ENCODE results near the gene PGM3. TPM values are rescaled to one million over a fixed set of nuclear protein-coding genes. Genes with fewer than 3 reads are reported as not detected.

The PGM3 gene
- total and polyA plus RNA-seq, 2 donors (not counting 1 experiment from before 2014, with no cell fraction given), result 6.9 to 24.5 TPM

GRCh38 chr6:83155794-83156193, 37.3 kb downstream of the PGM3 start:
- Histone ChIP-seq H3K27me3 (replicated peaks in 1 of 4; ENCODE audit: control extremely low read depth in 1 of 4, control insufficient read depth in 3 of 4, insufficient read depth in 4 of 4, low read length in 3 of 4) (no peaks in the 10 kb centered on the region), H3K9me3 (ENCODE audit: control extremely low read depth in 1 of 3, control insufficient read depth in 2 of 3, insufficient read depth in 1 of 3, low read length in 2 of 3) (no peaks in the 10 kb centered on the region), H4K20me1 (ENCODE audit: control insufficient read depth, insufficient read depth, low read length, poor library complexity, severe bottlenecking) (no peaks in the 10 kb centered on the region), H3K27ac (ENCODE audit: low read length in 2 of 2) (no peak overlapping the region), H3K4me3 (ENCODE audit: control extremely low read depth in 1 of 5, extremely low read depth in 1 of 5, insufficient read depth in 1 of 5, low read depth in 2 of 5, low read length in 4 of 5) (no peak overlapping the region), H3K79me2 (ENCODE audit: control insufficient read depth, insufficient read depth, low read length) (no peaks in the 10 kb centered on the region), H3K4me2 (replicated peaks; ENCODE audit: low read depth, low read length, poor library complexity, severe bottlenecking) (no peak overlapping the region), H2AFZ (ENCODE audit: insufficient read depth, low read depth, low read length, poor library complexity, severe bottlenecking) (no peak overlapping the region), H3K9ac (ENCODE audit: low read length) (no peak overlapping the region), H3K36me3 (replicated peaks in 1 of 2; ENCODE audit: control extremely low read depth in 1 of 2, control insufficient read depth in 1 of 2, extremely low read depth in 1 of 2, insufficient read depth in 2 of 2, low read length in 1 of 2) (peaks cover 17 to 37% of the 10 kb centered on the region in 2 experiments), H3K4me1 (ENCODE audit: control insufficient read depth in 2 of 2, insufficient read depth in 2 of 2, low read length in 2 of 2) (no peaks in the 10 kb centered on the region)
- TF ChIP-seq EZH2 (IDR thresholded peaks at IDR 0.05; ENCODE audit: borderline replicate concordance, insufficient read depth, low read depth, low read length, poor library complexity, severe bottlenecking) (no peak), CTCF (IDR thresholded peaks at IDR 0.05) (no peak)
- H3K27me3 Mint-ChIP-seq, result no peaks in the 10 kb centered on the region
- ChIA-PET CTCF (interaction anchor here (1.2 to 1.3 kb wide), 2 partner anchors 10 to 90 kb away, joined by 3 read pairs; no protein-coding TSS in a partner anchor), POLR2A (no interaction called here)
- WGBS (ENCODE audit: insufficient coverage), result 100% methylated on average over 1 of the region's 2 CpGs
- no peak overlapping the region for H3K4me3 Mint-ChIP-seq
- no peak overlapping the region for H3K27ac Mint-ChIP-seq
- intact Hi-C loops (cut with micrococcal nuclease), result no loop called here
- DNase-seq, result no peak
- no peaks in the 10 kb centered on the region for H3K4me1 Mint-ChIP-seq
- no peaks in the 10 kb centered on the region for H3K9me3 Mint-ChIP-seq (ENCODE audit: insufficient read depth)
- no peak for ATAC-seq (ENCODE audit: low read depth)

- ChIA-PET POLR2A (no interaction called here), CTCF (no interaction called here)
- no peak for TF ChIP-seq CTCF (IDR thresholded peaks at IDR 0.05)
- TF ChIP-seq EZH2 (IDR thresholded peaks at IDR 0.05; ENCODE audit: borderline replicate concordance, insufficient read depth, low read depth, low read length, poor library complexity, severe bottlenecking), result no peak
- no peaks in the 10 kb centered on the region for H3K27me3 ChIP-seq (replicated peaks in 1 of 4; ENCODE audit: control extremely low read depth in 1 of 4, control insufficient read depth in 3 of 4, insufficient read depth in 4 of 4, low read length in 3 of 4)
- no peaks in the 10 kb centered on the region for H3K9me3 ChIP-seq (ENCODE audit: control extremely low read depth in 1 of 3, control insufficient read depth in 2 of 3, insufficient read depth in 1 of 3, low read length in 2 of 3)
- H3K27ac ChIP-seq (ENCODE audit: low read length in 2 of 2), result no peak overlapping the region
- Mint-ChIP-seq H3K27me3 (no peaks in the 10 kb centered on the region), H3K27ac (no peak overlapping the region), H3K4me3 (no peak overlapping the region), H3K9me3 (ENCODE audit: insufficient read depth) (no peaks in the 10 kb centered on the region), H3K4me1 (no peaks in the 10 kb centered on the region)
- H3K4me1 ChIP-seq (ENCODE audit: control insufficient read depth in 2 of 2, insufficient read depth in 2 of 2, low read length in 2 of 2), result no peaks in the 10 kb centered on the region
- WGBS (ENCODE audit: insufficient coverage), result 100% methylated on average over 2 of the region's 4 CpGs
- H4K20me1 ChIP-seq (ENCODE audit: control insufficient read depth, insufficient read depth, low read length, poor library complexity, severe bottlenecking), result no peaks in the 10 kb centered on the region
- no peaks in the 10 kb centered on the region for H3K79me2 ChIP-seq (ENCODE audit: control insufficient read depth, insufficient read depth, low read length)
- no peak overlapping the region for H3K9ac ChIP-seq (ENCODE audit: low read length)
- H3K36me3 ChIP-seq (replicated peaks in 1 of 2; ENCODE audit: control extremely low read depth in 1 of 2, control insufficient read depth in 1 of 2, extremely low read depth in 1 of 2, insufficient read depth in 2 of 2, low read length in 1 of 2), result peaks cover 17 to 26% of the 10 kb centered on the region in 2 experiments
- intact Hi-C loops (cut with micrococcal nuclease), result no loop called here
- ATAC-seq (ENCODE audit: low read depth) (no peak), DNase-seq (no peak)
- H2AFZ ChIP-seq (ENCODE audit: insufficient read depth, low read depth, low read length, poor library complexity, severe bottlenecking), result no peak overlapping the region
- H3K4me2 ChIP-seq (replicated peaks; ENCODE audit: low read depth, low read length, poor library complexity, severe bottlenecking), result no peak overlapping the region
- no peak overlapping the region for H3K4me3 ChIP-seq (ENCODE audit: control extremely low read depth in 1 of 5, extremely low read depth in 1 of 5, insufficient read depth in 1 of 5, low read depth in 2 of 5, low read length in 4 of 5)
Observed at GRCh38 chr6:83153883-83154521, 39.1 kb downstream of the PGM3 start.
